K562 (cell line): ENCODE measurements around the gene CASKIN1. TPM values are rescaled to one million over a fixed set of nuclear protein-coding genes. Genes with fewer than 3 reads are reported as not detected.

ENCODE experiments used
- ATAC-seq: fragments of 200-7000 bp; cut with Tn5 transposase; 3 replicates; pipeline ENCODE4 v1.9.1; 2020; ENCODE audit warnings: moderate library complexity
- BruUV-seq: library from RNA; stranded (reverse); fragments of 400-500 nt; replicated peaks from 2 replicates; lab custom pipeline; 2021; lab: Mats Ljungman, UMichigan
- CTCF ChIA-PET: fragments of 300-600 bp; formaldehyde crosslinking; extraction: SDS; loops from one replicate; lab custom pipeline; 2021; ENCODE audit warnings: low intra/inter-chr PET ratio; lab: Yijun Ruan, JAX
- POLR2A ChIA-PET: fragments of 300-600, 350-650 bp; sonication (Branson Sonifier 250); formaldehyde crosslinking; extraction: SDS; loops from one replicate; lab custom pipeline; 2021; ENCODE audit warnings: antibody characterized with exemption, inconsistent platforms; lab: Yijun Ruan, JAX
- DNase-seq, 4 experiments: peaks; one replicate each; pipeline versions ENCODE4 v3.0.0 to v3.0.0-alpha.2; 2011 to 2018; ENCODE audit warnings: low spot score in 3 of 4, mixed read lengths in 3 of 4; ENCODE audit errors: extremely low read depth in 1 of 4
- FAIRE-seq: peaks from 2 replicates; lab custom pipeline; 2011; peaks lifted over from hg19 to GRCh38; lab: Jason Lieb, UNC
- H2AFZ ChIP-seq: 2 replicates; pipeline ENCODE4 v1.6.0; 2011; ENCODE audit warnings: low read depth, low read length, control low read depth, inconsistent platforms
- H3K27ac ChIP-seq: fragments of 200-600 bp; 3 replicates; pipeline ENCODE4 v1.8.0; 2011; ENCODE audit warnings: low read depth, mild to moderate bottlenecking, control low read depth, inconsistent platforms, low read length, moderate library complexity, mixed read lengths; ENCODE audit errors: extremely low read depth
- H3K27me3 ChIP-seq, 2 experiments: fragments of 300-600 bp in 1 of 2; 2 replicates in 1 of 2; 3 replicates in 1 of 2; pipeline versions ENCODE4 v1.6.0 to v1.8.0; 2011; ENCODE audit warnings: inconsistent platforms in 2 of 2, low read length in 2 of 2, mild to moderate bottlenecking in 1 of 2, mixed read lengths in 1 of 2, moderate library complexity in 1 of 2; ENCODE audit not compliant: control insufficient read depth in 2 of 2, insufficient read depth in 2 of 2
- H3K36me3 ChIP-seq: fragments of 300-600 bp; 3 replicates; pipeline ENCODE4 v1.8.0; 2011; ENCODE audit warnings: mild to moderate bottlenecking, low read length, inconsistent platforms; ENCODE audit not compliant: control insufficient read depth, insufficient read depth
- H3K4me1 ChIP-seq, 2 experiments: fragments of 200-600 bp in 1 of 2; replicated peaks in 1 of 2; 2 replicates in 1 of 2; 3 replicates in 1 of 2; pipeline versions ENCODE4 v1.5.1 to v1.8.0; 2011; ENCODE audit warnings: inconsistent platforms in 2 of 2, low read length in 2 of 2, mild to moderate bottlenecking in 1 of 2, mixed read lengths in 1 of 2, moderate library complexity in 1 of 2; ENCODE audit not compliant: control insufficient read depth in 2 of 2, insufficient read depth in 2 of 2
- H3K4me2 ChIP-seq: 2 replicates; pipeline ENCODE4 v1.6.1; 2011; ENCODE audit warnings: low read length, control low read depth, inconsistent platforms, mixed read lengths; ENCODE audit not compliant: insufficient read depth
- H3K4me3 ChIP-seq: fragments of 200-600 bp; sonication (generic), shearing (Covaris generic); 2 replicates; pipeline ENCODE4 v1.5.1; 2016; ENCODE audit warnings: control low read depth, inconsistent platforms
- H3K79me2 ChIP-seq: fragments of 200-600 bp; 3 replicates; pipeline ENCODE4 v1.8.0; 2011; ENCODE audit warnings: low read length, inconsistent platforms; ENCODE audit not compliant: control insufficient read depth, insufficient read depth
- H3K9ac ChIP-seq, 2 experiments: 2 replicates each; pipeline versions ENCODE4 v1.6.0 to v1.6.1; 2011; ENCODE audit warnings: low read depth in 2 of 2, low read length in 2 of 2, control low read depth in 1 of 2, inconsistent platforms in 1 of 2, mild to moderate bottlenecking in 1 of 2, mixed read lengths in 1 of 2; ENCODE audit not compliant: insufficient read depth in 1 of 2
- H3K9me1 ChIP-seq: one replicate; pipeline ENCODE4 v1.6.0; 2011; ENCODE audit warnings: inconsistent platforms, mild to moderate bottlenecking, low read length, moderate library complexity; ENCODE audit not compliant: control insufficient read depth, insufficient read depth
- H3K9me3 ChIP-seq: replicated peaks from 2 replicates; pipeline ENCODE4 v1.5.1; 2011; ENCODE audit warnings: low read depth, low read length, inconsistent platforms; ENCODE audit not compliant: control insufficient read depth, insufficient read depth
- H4K20me1 ChIP-seq: replicated peaks from 2 replicates; pipeline ENCODE4 v1.6.1; 2011; ENCODE audit warnings: low read length, inconsistent platforms, mixed read lengths; ENCODE audit not compliant: control insufficient read depth, insufficient read depth
- BRF2 ChIP-seq: IDR thresholded peaks from 3 replicates; pipeline ENCODE4 v1.6.1; 2011; ENCODE audit warnings: borderline replicate concordance, mild to moderate bottlenecking; ENCODE audit not compliant: insufficient read length, insufficient read depth
- CBFB ChIP-seq: sonication (generic); formaldehyde crosslinking; IDR thresholded peaks from 2 replicates; pipeline ENCODE4 v1.4.0; 2020; ENCODE audit warnings: mild to moderate bottlenecking, missing genetic modification reagents
- HMBOX1 ChIP-seq: sonication (generic); IDR thresholded peaks from 2 replicates; pipeline ENCODE4 v1.6.1; 2016
- LEF1 ChIP-seq: fragments of 450-650 bp; IDR thresholded peaks from 2 replicates; pipeline ENCODE4 v1.6.1; 2016; ENCODE audit warnings: mild to moderate bottlenecking
- NFRKB ChIP-seq: fragments of 450-650 bp; IDR thresholded peaks from 2 replicates; pipeline ENCODE4 v1.6.1; 2016; ENCODE audit warnings: low read depth
- NR2F6 ChIP-seq: fragments of 450-650 bp; formaldehyde crosslinking; IDR thresholded peaks from 2 replicates; pipeline ENCODE4 v1.4.0; 2020; ENCODE audit warnings: mild to moderate bottlenecking
- RBFOX2 ChIP-seq: fragments of 200-400 bp; formaldehyde crosslinking; IDR thresholded peaks from 2 replicates; pipeline ENCODE4 v1.6.1; 2017; ENCODE audit warnings: low read depth, mild to moderate bottlenecking, low read length, moderate library complexity
- RBM22 ChIP-seq: fragments of 200-400 bp; formaldehyde crosslinking; IDR thresholded peaks from 2 replicates; pipeline ENCODE4 v1.6.1; 2018; ENCODE audit warnings: low read length, low read depth; ENCODE audit not compliant: poor library complexity, severe bottlenecking
- SP1 ChIP-seq: sonication (generic); formaldehyde crosslinking; IDR thresholded peaks from 2 replicates; pipeline ENCODE4 v1.8.1; 2022; ENCODE audit warnings: mild to moderate bottlenecking, missing genetic modification reagents
- SRF ChIP-seq, 2 experiments: fragments of 250-450, 450-650 bp in 1 of 2; sonication (Bioruptor Pico) in 1 of 2; sonication (generic) in 1 of 2; formaldehyde crosslinking; IDR thresholded peaks; 2 replicates each; pipeline versions ENCODE4 v1.5.0 to v1.5.1; 2020 to 2022; ENCODE audit warnings: mild to moderate bottlenecking in 1 of 2, missing genetic modification reagents in 1 of 2
- STAG1 ChIP-seq: sonication (generic); formaldehyde crosslinking; IDR thresholded peaks from 2 replicates; pipeline ENCODE4 v1.5.0; 2020; ENCODE audit warnings: missing genetic modification reagents, borderline replicate concordance
- TAL1 ChIP-seq: fragments of 450-650 bp; IDR thresholded peaks from 2 replicates; pipeline ENCODE4 v1.6.1; 2016; ENCODE audit warnings: mild to moderate bottlenecking
- TBP ChIP-seq: optimal IDR thresholded peaks from 2 replicates; pipeline ENCODE3; 2011; ENCODE audit warnings: low read depth, low read length, improper control_type of control experiment
- TSC22D4 ChIP-seq: fragments of 450-650 bp; IDR thresholded peaks from 2 replicates; pipeline ENCODE4 v1.6.1; 2016; ENCODE audit warnings: missing genetic modification characterization, missing biosample characterization, control low read depth
- ZBED1 ChIP-seq: IDR thresholded peaks from 2 replicates; pipeline ENCODE4 v1.6.1; 2014
- ZBTB33 ChIP-seq: sonication (generic); formaldehyde crosslinking; IDR thresholded peaks from 2 replicates; pipeline ENCODE4 v1.8.1; 2023; ENCODE audit warnings: mild to moderate bottlenecking, missing genetic modification reagents
- ZKSCAN3 ChIP-seq: fragments of 250-450 bp; sonication (Bioruptor Pico); IDR thresholded peaks from 2 replicates; pipeline ENCODE4 v1.4.0; 2020
- ZNF12 ChIP-seq: sonication (generic); formaldehyde crosslinking; IDR thresholded peaks from 2 replicates; pipeline ENCODE4 v1.4.0; 2020; ENCODE audit warnings: mild to moderate bottlenecking, missing genetic modification reagents
- ZNF277 ChIP-seq: fragments of 250-450 bp; sonication (Bioruptor Pico); IDR thresholded peaks from 2 replicates; pipeline ENCODE4 v1.8.0; 2022; ENCODE audit warnings: inconsistent platforms, mild to moderate bottlenecking, moderate library complexity, borderline replicate concordance
- ZNF445 ChIP-seq: fragments of 250-450 bp; sonication (Bioruptor Pico); IDR thresholded peaks from 2 replicates; pipeline ENCODE4 v1.4.0; 2020; ENCODE audit warnings: low read depth, mild to moderate bottlenecking, moderate library complexity
- WGBS: fragments of 100-300 bp; shearing (Covaris generic); methylation state at CpG from one replicate; pipeline ENCODE4 v1.1.6; 2016; ENCODE audit warnings: low coverage, mixed read lengths; ENCODE audit not compliant: insufficient coverage; ENCODE audit errors: missing lambda C conversion rate; 5-methylcytosine and 5-hydroxymethylcytosine counted together
- in situ Hi-C: fragments of 300-500 bp; cut with MboI; formaldehyde crosslinking; loops from 4 replicates; pipeline ENCODE4 v1.15.0; 2018; ENCODE audit warnings: inconsistent platforms, mixed read lengths
- intact Hi-C: fragments of 100-400 bp; cut with micrococcal nuclease; formaldehyde crosslinking; loops from 2 replicates; pipeline ENCODE4 v1.14.2; 2022
- polyA plus RNA-seq, 8 experiments: library from polyadenylated mRNA; depleted of rRNA in 4 of 8; stranded (reverse) in 5 of 8; unstranded in 3 of 8; fragments of >200 nt; fragmentation: Nextera tagmentation in 2 of 8; fragmentation: Illumina TruSeq in 1 of 8; extraction: Ambion mirVana in 2 of 8; extraction: Trizol in 1 of 8; gene quantifications; 2 replicates each; pipeline versions ENCODE4 v1.2.1 to v1.2.3, GENCODE V29; 2011 to 2014; ENCODE audit warnings: inconsistent platforms in 1 of 8, missing spikeins in 1 of 8
- total RNA-seq, 7 experiments: library from RNA; depleted of rRNA in 6 of 7; stranded (reverse); fragments of >200 nt in 6 of 7; fragmentation: Illumina TruSeq in 2 of 7; extraction: Trizol in 2 of 7; gene quantifications; 2 replicates each; pipeline versions ENCODE4 v1.2.1 to v1.2.3, GENCODE V29; 2011 to 2021; ENCODE audit warnings: low replicate concordance in 1 of 7

CASKIN1 gene
- total and polyA plus RNA-seq, 9 of the 15 experiments (the other 6 are each of a cell fraction or from before 2014, with no cell fraction given), result 0.15 to 4.5 (median 1.5) TPM; not detected in 2

GRCh38 chr16:2208772-2209171, 12.4 kb upstream of the CASKIN1 start:
- H2AFZ ChIP-seq, result no peak overlapping the region
- H3K9ac ChIP-seq, result peak overlapping the region in 1 of 2 experiments; percentile 96; a peak in 2 of 4 replicates
- DNase-seq (no peak), FAIRE-seq (no peak), ATAC-seq (no peak)
- no peaks in the 10 kb centered on the region for H3K27me3 ChIP-seq
- intact Hi-C loops (no loop called here), in situ Hi-C loops (no loop called here)
- no peak overlapping the region for H3K4me2 ChIP-seq
- H3K9me3 ChIP-seq, result no peaks in the 10 kb centered on the region
- no TSS peak for BruUV-seq
- H3K79me2 ChIP-seq, result peaks cover 66% of the 10 kb centered on the region
- no peak overlapping the region for H3K27ac ChIP-seq
- 98% methylated on average over 6 of the region's 9 CpGs for WGBS
- ChIA-PET CTCF (no interaction called here), POLR2A (interaction anchor here (0.6 to 1.3 kb wide), 6 partner anchors 9 to 53 kb away, joined by 3 to 4 read pairs (median 3); partner anchors contain the start of genes ECI1 and TRAF7)
- H3K4me3 ChIP-seq, result no peak overlapping the region
- H3K36me3 ChIP-seq, result peaks cover 61% of the 10 kb centered on the region; the same call in 2 of the 3 replicates
- H4K20me1 ChIP-seq, result peaks cover 21% of the 10 kb centered on the region
- peaks cover 33 to 89% of the 10 kb centered on the region in 2 experiments for H3K4me1 ChIP-seq
- H3K9me1 ChIP-seq, result no peaks in the 10 kb centered on the region
- no peak for TF ChIP-seq ZNF445 (CRISPR knock-in tag)
- TF ChIP-seq TAL1, result no peak
- no peak for TF ChIP-seq TBP
- TF ChIP-seq ZKSCAN3, result peak; percentile 33; the same call in 1 of the 2 replicates
- TF ChIP-seq RBM22, result no peak
- TF ChIP-seq ZBTB33 (CRISPR knock-in tag), result peak; percentile 59; the same call in 1 of the 2 replicates
- TF ChIP-seq NR2F6 (CRISPR knock-in tag), result no peak
- no peak for TF ChIP-seq BRF2
- TF ChIP-seq HMBOX1, result no peak
- no peak for TF ChIP-seq NFRKB
- no peak for TF ChIP-seq ZNF12 (CRISPR knock-in tag)
- TF ChIP-seq SP1, result no peak
- TF ChIP-seq ZNF277 (CRISPR knock-in tag), result no peak
- no peak for TF ChIP-seq SRF (CRISPR knock-in tag; IDR thresholded peaks at IDR 0.05)
- TF ChIP-seq RBFOX2, result peak; percentile 48; the same call in 1 of the 2 replicates
- peak; percentile 71; the same call in 1 of the 2 replicates for TF ChIP-seq CBFB (CRISPR knock-in tag)
- TF ChIP-seq ZBED1, result no peak
- TF ChIP-seq STAG1 (CRISPR knock-in tag), result no peak
- TF ChIP-seq TSC22D4 (tag), result no peak
- no peak for TF ChIP-seq LEF1
